Measurements from ENCODE around the gene CBY1. TPM values are rescaled to one million over a fixed set of nuclear protein-coding genes. Genes with fewer than 3 reads are reported as not detected.
A peak's percentile ranks its signal among the peaks of the same experiment; 100 is the strongest.

Gene CBY1
- total RNA-seq, 1 experiment from 2014 or later: 14.9 TPM

GRCh38 chr22:38712486-38713207, 56.2 kb downstream of the CBY1 start:
- in situ Hi-C loops (cut with HindIII; ENCODE audit: low pct_unique_long_range_greater_than_20kb, low sequenced_read_pairs): no loop called here
- no peak for DNase-seq (ENCODE audit: low read depth, low spot score)

- in situ Hi-C loops (cut with HindIII; ENCODE audit: low pct_unique_long_range_greater_than_20kb, low sequenced_read_pairs): no loop called here
- no peak for DNase-seq (ENCODE audit: low read depth, low spot score)
Observed at GRCh38 chr22:38713921-38714320, 57.5 kb downstream of the CBY1 start.

GRCh38 chr22:38715176-38715764, 58.8 kb downstream of the CBY1 start:
- DNase-seq (ENCODE audit: low read depth, low spot score): no peak
- in situ Hi-C loops (cut with HindIII; ENCODE audit: low pct_unique_long_range_greater_than_20kb, low sequenced_read_pairs): no loop called here

DNA sequence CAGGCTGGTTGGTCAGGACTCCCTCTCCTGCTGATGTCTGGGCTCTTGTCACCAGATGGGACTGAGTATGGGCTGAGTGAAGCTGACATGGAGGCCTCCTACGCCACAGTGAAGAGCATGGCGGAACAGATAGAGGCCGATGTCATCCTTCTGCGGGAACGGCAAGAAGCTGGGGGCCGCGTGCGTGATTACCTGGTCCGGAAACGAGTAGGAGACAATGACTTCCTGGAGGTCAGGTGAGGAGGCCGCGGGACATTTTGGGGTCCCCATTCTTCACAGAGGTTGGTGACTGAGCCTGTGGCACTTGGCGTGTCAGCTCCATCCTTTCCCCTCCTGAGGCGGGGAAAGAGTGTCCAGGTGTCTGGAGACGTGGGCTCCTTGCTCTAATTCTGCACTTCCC, 59.4 kb downstream of the CBY1 start:
- DNase-seq (ENCODE audit: low read depth, low spot score): no peak
- in situ Hi-C loops (cut with HindIII; ENCODE audit: low pct_unique_long_range_greater_than_20kb, low sequenced_read_pairs): no loop called here

DNA sequence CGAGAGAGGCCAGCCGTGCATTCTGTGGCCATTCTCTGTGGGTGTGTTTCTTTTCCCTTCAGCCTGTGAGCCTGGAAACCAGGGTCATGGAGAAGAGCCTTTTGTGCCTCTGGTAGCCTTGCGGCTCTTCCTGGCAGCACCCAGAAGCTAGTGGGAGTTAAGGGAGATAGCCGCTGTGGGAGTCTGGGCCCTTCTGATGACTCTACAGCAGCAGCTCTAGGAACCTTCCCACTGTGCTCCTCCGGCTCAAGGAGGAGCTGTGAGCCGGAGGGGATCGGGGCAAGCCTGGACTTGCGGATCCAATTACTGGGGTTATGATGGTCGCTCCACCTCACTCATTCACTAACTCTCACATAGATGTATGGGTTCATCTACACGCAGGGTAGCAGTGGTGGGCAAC, 59.8 kb downstream of the CBY1 start:
- in situ Hi-C loops (cut with HindIII; ENCODE audit: low pct_unique_long_range_greater_than_20kb, low sequenced_read_pairs): no loop called here
- DNase-seq (ENCODE audit: low read depth, low spot score): no peak

DNA sequence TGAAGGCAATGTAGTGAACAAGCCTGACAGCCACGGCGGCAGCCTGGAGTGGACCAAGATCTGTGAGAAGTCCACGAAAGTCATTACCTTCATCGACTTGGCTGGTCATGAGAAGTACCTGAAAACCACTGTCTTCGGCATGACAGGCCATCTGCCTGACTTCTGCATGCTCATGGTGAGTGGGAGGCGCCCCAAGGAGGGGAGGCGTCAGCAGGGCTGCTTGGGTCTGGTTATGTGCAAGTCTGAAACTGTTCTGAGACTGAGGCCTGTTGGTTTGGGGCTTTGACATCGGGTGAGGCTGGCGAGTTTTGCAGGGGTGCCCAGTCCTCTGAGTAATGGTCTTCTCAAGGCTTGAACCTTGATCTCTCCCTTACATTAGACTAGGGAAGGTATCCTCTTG, 60.4 kb downstream of the CBY1 start:
- no peak for DNase-seq (ENCODE audit: low read depth, low spot score)
- in situ Hi-C loops (cut with HindIII; ENCODE audit: low pct_unique_long_range_greater_than_20kb, low sequenced_read_pairs): no loop called here

DNA sequence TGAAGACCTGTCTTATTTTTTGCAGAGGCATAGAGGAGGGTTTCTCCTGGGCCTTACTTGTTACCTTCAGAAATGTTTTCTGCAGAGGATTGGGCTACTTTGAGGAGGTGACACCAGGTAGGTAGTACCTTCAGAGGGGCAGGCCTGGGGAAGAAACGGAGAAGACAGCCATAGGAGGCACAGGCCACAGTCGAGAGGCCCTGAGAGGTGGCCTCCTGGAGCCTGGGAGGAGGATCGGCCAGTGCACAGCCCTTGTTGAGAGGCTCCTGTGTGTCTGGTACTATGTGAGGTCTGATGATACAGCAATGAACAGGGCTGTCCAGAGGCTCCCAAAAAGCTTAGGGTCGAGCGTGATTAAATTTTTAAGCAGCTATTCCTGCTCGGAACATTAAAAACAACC, 60.8 kb downstream of the CBY1 start:
- in situ Hi-C loops (cut with HindIII; ENCODE audit: low pct_unique_long_range_greater_than_20kb, low sequenced_read_pairs): no loop called here

DNA sequence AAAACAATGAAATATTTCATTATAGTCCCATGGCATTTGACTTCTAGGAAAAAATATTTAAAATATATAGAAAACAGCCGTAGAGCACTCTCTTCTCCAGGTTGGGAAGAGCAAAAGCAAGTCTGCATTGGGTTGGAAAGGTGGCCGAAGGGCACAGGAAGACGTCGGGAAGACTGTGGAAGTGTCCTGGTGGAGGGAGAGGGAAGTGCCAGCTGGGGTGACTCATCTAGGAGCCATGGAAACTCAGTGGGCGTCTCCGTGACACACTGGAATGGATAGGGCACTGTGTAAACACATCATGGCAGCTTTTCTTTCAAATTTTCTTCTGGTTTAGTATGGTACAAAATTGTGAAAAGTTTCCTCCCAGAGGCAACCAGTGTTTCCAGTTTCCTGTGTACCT, 62.0 kb downstream of the CBY1 start:
- peak; percentile 88 for DNase-seq (ENCODE audit: low read depth, low spot score)
- in situ Hi-C loops (cut with HindIII; ENCODE audit: low pct_unique_long_range_greater_than_20kb, low sequenced_read_pairs): no loop called here

More for the DNA sequence above, 60.8 kb downstream of the CBY1 start:
- DNase-seq (ENCODE audit: low read depth, low spot score): no peak

GRCh38 chr22:38719196-38719595, 62.8 kb downstream of the CBY1 start:
- in situ Hi-C loops (cut with HindIII; ENCODE audit: low pct_unique_long_range_greater_than_20kb, low sequenced_read_pairs): no loop called here
- no peak for DNase-seq (ENCODE audit: low read depth, low spot score)

- DNase-seq (ENCODE audit: low read depth, low spot score): no peak
- in situ Hi-C loops (cut with HindIII; ENCODE audit: low pct_unique_long_range_greater_than_20kb, low sequenced_read_pairs): no loop called here
Observed at GRCh38 chr22:38720350-38720749, 63.9 kb downstream of the CBY1 start.

- in situ Hi-C loops (cut with HindIII; ENCODE audit: low pct_unique_long_range_greater_than_20kb, low sequenced_read_pairs): no loop called here
- DNase-seq (ENCODE audit: low read depth, low spot score): no peak
Observed at GRCh38 chr22:38721551-38721950, 65.1 kb downstream of the CBY1 start.

Other genes with a start within 250 kb of the CBY1 start
- 0.16 and 0.29 TPM in 2 replicates for gene KCNJ4, start 201.4 kb upstream of the CBY1 start, total RNA-seq (2014; rRNA removed; shearing (Covaris generic))
- 61.9 and 64.9 TPM in 2 replicates for gene KDELR3, start 188.5 kb upstream of the CBY1 start, total RNA-seq (2014; rRNA removed; shearing (Covaris generic))
- 308 and 397 TPM in 2 replicates for gene DDX17, start 150.3 kb upstream of the CBY1 start, total RNA-seq (2014; rRNA removed; shearing (Covaris generic))
- gene DMC1, start 86.5 kb upstream of the CBY1 start, total RNA-seq (2014; rRNA removed; shearing (Covaris generic)): 0.45 TPM in 1 of 2 replicates, not detected in the other
- gene FAM227A, start 246 bp upstream of the CBY1 start, total RNA-seq (2014; rRNA removed; shearing (Covaris generic)): 1.2 and 1.8 TPM in 2 replicates
- gene TOMM22, start 25.3 kb downstream of the CBY1 start, total RNA-seq (2014; rRNA removed; shearing (Covaris generic)): 78.4 and 102 TPM in 2 replicates
- gene JOSD1, start 44.3 kb downstream of the CBY1 start, total RNA-seq (2014; rRNA removed; shearing (Covaris generic)): 71.0 and 84.2 TPM in 2 replicates
- 16.1 and 27.1 TPM in 2 replicates for gene GTPBP1, start 49.3 kb downstream of the CBY1 start, total RNA-seq (2014; rRNA removed; shearing (Covaris generic))
- 30.0 and 30.7 TPM in 2 replicates for gene SUN2, start 99.4 kb downstream of the CBY1 start, total RNA-seq (2014; rRNA removed; shearing (Covaris generic))
- gene DNAL4, start 137.5 kb downstream of the CBY1 start, total RNA-seq (2014; rRNA removed; shearing (Covaris generic)): 14.4 and 16.7 TPM in 2 replicates
- gene NPTXR, start 187.4 kb downstream of the CBY1 start, total RNA-seq (2014; rRNA removed; shearing (Covaris generic)): 2.0 and 2.4 TPM in 2 replicates
- gene CBX6, start 215.6 kb downstream of the CBY1 start, total RNA-seq (2014; rRNA removed; shearing (Covaris generic)): 38.1 and 40.7 TPM in 2 replicates

Measured in SK-MEL-5 (cell line).